Neural crest cell (in vitro differentiated cells): ENCODE measurements around the gene MTA3. TPM values are rescaled to one million over a fixed set of nuclear protein-coding genes. Genes with fewer than 3 reads are reported as not detected.

Experiments used
- DNase-seq: peaks from one replicate; pipeline ENCODE4 v3.0.0; 2021; ENCODE audit warnings: low read depth, mixed read lengths, low spot score
- H3K27ac Mint-ChIP-seq: one replicate; pipeline ENCODE4 v1.8.0; 2021; ENCODE audit warnings: mild to moderate bottlenecking, mixed read lengths; ENCODE audit not compliant: unreplicated experiment
- H3K27me3 Mint-ChIP-seq: 2 replicates; pipeline ENCODE4 v1.8.0; 2021; ENCODE audit warnings: low read depth, mild to moderate bottlenecking, mixed read lengths
- H3K36me3 Mint-ChIP-seq: 2 replicates; pipeline ENCODE4 v1.8.0; 2021; ENCODE audit warnings: low read depth, mild to moderate bottlenecking, mixed read lengths
- H3K4me1 Mint-ChIP-seq: 2 replicates; pipeline ENCODE4 v1.8.0; 2021; ENCODE audit warnings: mixed read lengths
- H3K4me3 Mint-ChIP-seq: one replicate; pipeline ENCODE4 v1.8.0; 2021; ENCODE audit warnings: mild to moderate bottlenecking, mixed read lengths
- H3K9me3 Mint-ChIP-seq: 2 replicates; pipeline ENCODE4 v1.8.0; 2021; ENCODE audit warnings: mixed read lengths
- total RNA-seq: library from RNA; stranded (reverse); gene quantifications from 2 replicates; pipeline ENCODE4 v1.2.1, GENCODE V29; 2021
- TF ChIP-seq, protein P1 (sequence below): fragments of 200-600 bp; sonication (generic); conservative IDR thresholded peaks from 2 replicates; pipeline ENCODE4 v1.5.0; 2021; ENCODE audit warnings: antibody characterized with exemption, mild to moderate bottlenecking

MTA3 gene
- total RNA-seq, 1 donor from 2014 or later = 62.3 TPM

GRCh38 chr2:42757981-42758740 lies 189.7 kb downstream of the MTA3 start:
- TF ChIP-seq, protein P1, sequence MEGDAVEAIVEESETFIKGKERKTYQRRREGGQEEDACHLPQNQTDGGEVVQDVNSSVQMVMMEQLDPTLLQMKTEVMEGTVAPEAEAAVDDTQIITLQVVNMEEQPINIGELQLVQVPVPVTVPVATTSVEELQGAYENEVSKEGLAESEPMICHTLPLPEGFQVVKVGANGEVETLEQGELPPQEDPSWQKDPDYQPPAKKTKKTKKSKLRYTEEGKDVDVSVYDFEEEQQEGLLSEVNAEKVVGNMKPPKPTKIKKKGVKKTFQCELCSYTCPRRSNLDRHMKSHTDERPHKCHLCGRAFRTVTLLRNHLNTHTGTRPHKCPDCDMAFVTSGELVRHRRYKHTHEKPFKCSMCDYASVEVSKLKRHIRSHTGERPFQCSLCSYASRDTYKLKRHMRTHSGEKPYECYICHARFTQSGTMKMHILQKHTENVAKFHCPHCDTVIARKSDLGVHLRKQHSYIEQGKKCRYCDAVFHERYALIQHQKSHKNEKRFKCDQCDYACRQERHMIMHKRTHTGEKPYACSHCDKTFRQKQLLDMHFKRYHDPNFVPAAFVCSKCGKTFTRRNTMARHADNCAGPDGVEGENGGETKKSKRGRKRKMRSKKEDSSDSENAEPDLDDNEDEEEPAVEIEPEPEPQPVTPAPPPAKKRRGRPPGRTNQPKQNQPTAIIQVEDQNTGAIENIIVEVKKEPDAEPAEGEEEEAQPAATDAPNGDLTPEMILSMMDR = no peak
- Mint-ChIP-seq H3K4me3 (no peak overlapping the region), H3K9me3 (no peaks in the 10 kb centered on the region), H3K4me1 (peaks cover 4% of the 10 kb centered on the region), H3K27ac (peak overlapping the region; percentile 30), H3K27me3 (no peaks in the 10 kb centered on the region), H3K36me3 (peaks cover 6% of the 10 kb centered on the region)
- no peak for DNase-seq

DNA sequence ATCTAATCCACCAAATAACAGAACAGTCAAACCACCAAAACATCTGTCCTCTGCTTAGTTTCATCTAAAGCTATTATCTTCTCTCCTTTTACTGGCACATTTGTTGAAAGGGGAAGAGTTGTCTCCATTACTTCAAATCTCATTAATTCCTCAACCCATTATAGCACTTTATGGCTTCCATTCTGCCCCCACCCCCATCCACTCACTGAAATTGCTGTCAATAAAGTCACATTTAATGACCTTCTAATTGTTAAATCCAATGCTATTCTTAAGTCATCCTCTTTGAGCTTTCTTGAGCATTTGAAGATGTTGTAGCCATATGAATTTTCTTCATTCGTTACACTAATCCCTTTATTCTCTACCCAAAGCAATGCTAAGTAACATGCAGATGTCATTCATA lies 190.3 kb downstream of the MTA3 start:
- Mint-ChIP-seq H3K27me3 (no peaks in the 10 kb centered on the region), H3K27ac (peak overlapping the region; percentile 21), H3K4me1 (peaks cover 4% of the 10 kb centered on the region), H3K9me3 (no peaks in the 10 kb centered on the region), H3K36me3 (peaks cover 4% of the 10 kb centered on the region), H3K4me3 (no peak overlapping the region)
- no peak for DNase-seq
- TF ChIP-seq, protein P1 = no peak

DNA sequence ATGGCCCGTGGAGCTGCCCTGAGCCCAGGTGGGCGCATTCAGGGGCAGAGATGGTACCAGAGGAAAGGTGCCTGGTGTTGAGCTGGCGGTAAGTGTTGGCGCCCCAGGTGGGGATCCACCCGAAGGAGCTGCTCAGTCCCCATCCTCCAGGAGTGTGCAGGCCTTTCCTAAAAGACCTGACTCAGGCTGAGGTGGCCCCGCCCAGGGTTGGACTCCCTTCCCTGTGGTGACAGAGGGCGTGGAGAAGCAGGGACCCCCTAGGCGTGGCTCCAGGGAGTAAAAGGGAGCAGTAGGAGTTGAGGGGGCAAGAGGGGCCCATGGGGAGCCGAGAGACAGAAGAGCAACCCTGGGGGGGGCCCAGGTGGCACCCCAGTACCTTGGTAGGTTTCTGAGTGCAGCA lies 193.1 kb downstream of the MTA3 start:
- no peak for DNase-seq
- no peak overlapping the region for H3K27ac Mint-ChIP-seq
- H3K4me3 Mint-ChIP-seq = no peak overlapping the region
- TF ChIP-seq, protein P1 = no peak
- H3K4me1 Mint-ChIP-seq = peaks cover 3% of the 10 kb centered on the region
- H3K27me3 Mint-ChIP-seq = no peaks in the 10 kb centered on the region
- H3K9me3 Mint-ChIP-seq = no peaks in the 10 kb centered on the region
- H3K36me3 Mint-ChIP-seq = peaks cover 4% of the 10 kb centered on the region

DNA sequence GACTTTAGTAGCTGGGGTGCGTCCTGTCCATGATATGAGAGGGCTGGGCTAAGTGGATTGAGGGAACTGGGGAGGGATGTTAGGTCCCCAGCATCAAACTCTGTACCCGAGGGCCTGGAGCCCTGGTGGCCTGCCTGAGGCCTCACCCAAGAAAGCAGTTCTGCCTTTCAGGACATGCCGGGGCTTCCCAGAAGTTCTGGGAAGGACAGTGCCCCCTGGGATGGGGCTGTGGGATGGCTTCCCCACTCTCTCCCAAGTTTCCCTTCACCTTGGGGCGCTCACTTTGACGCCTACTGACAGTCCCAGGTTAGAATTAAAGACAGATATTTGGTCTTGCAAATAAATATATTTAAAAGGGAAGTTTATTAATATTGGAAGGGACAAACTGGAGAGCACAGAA lies 193.7 kb downstream of the MTA3 start:
- no peaks in the 10 kb centered on the region for H3K4me1 Mint-ChIP-seq
- no peaks in the 10 kb centered on the region for H3K9me3 Mint-ChIP-seq
- TF ChIP-seq, protein P1 = no peak
- H3K27ac Mint-ChIP-seq = no peak overlapping the region
- peaks cover 4% of the 10 kb centered on the region for H3K36me3 Mint-ChIP-seq
- no peak for DNase-seq
- no peak overlapping the region for H3K4me3 Mint-ChIP-seq
- H3K27me3 Mint-ChIP-seq = no peaks in the 10 kb centered on the region

- Mint-ChIP-seq H3K4me3 (no peak overlapping the region), H3K36me3 (peaks cover 4% of the 10 kb centered on the region), H3K27ac (peak overlapping the region; percentile 87), H3K27me3 (no peaks in the 10 kb centered on the region), H3K9me3 (no peaks in the 10 kb centered on the region), H3K4me1 (no peaks in the 10 kb centered on the region)
- TF ChIP-seq, protein P1 = no peak
- DNase-seq = no peak
These were observed 194.7 kb downstream of the MTA3 start for GRCh38 chr2:42762823-42763804.
